H1 (cell line): Measurements from ENCODE around the gene MRPS35. TPM values are rescaled to one million over a fixed set of nuclear protein-coding genes. Genes with fewer than 3 reads are reported as not detected.
A peak's percentile ranks its signal among the peaks of the same experiment; 100 is the strongest.

ENCODE experiments used
- CHD1 ChIP-seq: IDR thresholded peaks from 2 replicates; pipeline ENCODE4 v1.6.1; 2012; ENCODE audit warnings: low read depth, low read length, improper control_type of control experiment
- EGR1 ChIP-seq: IDR thresholded peaks from 2 replicates; pipeline ENCODE4 v1.6.1; 2011; ENCODE audit warnings: low read depth, low read length, borderline replicate concordance
- EP300 ChIP-seq, 2 experiments: IDR thresholded peaks; 1 replicate in 1 of 2; 2 replicates in 1 of 2; pipeline ENCODE4 v1.6.1; 2011 to 2012; ENCODE audit warnings: low read depth in 2 of 2, low read length in 2 of 2, mild to moderate bottlenecking in 2 of 2, borderline replicate concordance in 1 of 2, inconsistent platforms in 1 of 2, moderate library complexity in 1 of 2
- GTF2F1 ChIP-seq: IDR thresholded peaks from 2 replicates; pipeline ENCODE4 v1.6.1; 2012; ENCODE audit warnings: low read depth, low read length, improper control_type of control experiment, borderline replicate concordance
- KDM1A ChIP-seq: fragments of 200-600, 300-600 bp; sonication (generic); IDR thresholded peaks from 2 replicates; pipeline ENCODE4 v1.7.1; 2016; ENCODE audit warnings: mild to moderate bottlenecking, low read length, borderline replicate concordance
- KDM4A ChIP-seq: IDR thresholded peaks from one replicate; pipeline ENCODE4 v1.7.1; 2012; ENCODE audit warnings: low read depth, mild to moderate bottlenecking, moderate library complexity, low read length, inconsistent platforms; ENCODE audit not compliant: severe bottlenecking
- KDM5A ChIP-seq: fragments of 200-600 bp; IDR thresholded peaks from 2 replicates; pipeline ENCODE4 v1.7.1; 2012; ENCODE audit warnings: mild to moderate bottlenecking, low read length, inconsistent platforms, mixed read lengths
- NRF1 ChIP-seq: IDR thresholded peaks from 2 replicates; pipeline ENCODE4 v1.6.1; 2011; ENCODE audit warnings: mild to moderate bottlenecking, low read depth, low read length, improper control_type of control experiment
- PHF8 ChIP-seq: fragments of 200-600 bp; sonication (generic); conservative IDR thresholded peaks from 2 replicates; pipeline ENCODE4 v1.7.1; 2012; ENCODE audit warnings: low read depth, mild to moderate bottlenecking, inconsistent platforms, low read length, moderate library complexity
- POLR2AphosphoS5 ChIP-seq: IDR thresholded peaks from 2 replicates; pipeline ENCODE4 v1.6.1; 2011; ENCODE audit warnings: low read depth, low read length
- POU5F1 ChIP-seq: IDR thresholded peaks from 2 replicates; pipeline ENCODE4 v1.6.1; 2011; ENCODE audit warnings: low read depth, mild to moderate bottlenecking, low read length, moderate library complexity
- RAD21 ChIP-seq, 2 experiments: IDR thresholded peaks in 1 of 2; conservative IDR thresholded peaks in 1 of 2; 2 replicates each; pipeline ENCODE4 v1.6.1; 2011; ENCODE audit warnings: low read depth in 2 of 2, low read length in 2 of 2, improper control_type of control experiment in 1 of 2, inconsistent platforms in 1 of 2, mild to moderate bottlenecking in 1 of 2, moderate library complexity in 1 of 2
- RBBP5 ChIP-seq: IDR thresholded peaks from 2 replicates; pipeline ENCODE4 v1.7.1; 2012; ENCODE audit warnings: low read depth, mild to moderate bottlenecking, inconsistent platforms, low read length, moderate library complexity, borderline replicate concordance
- RFX5 ChIP-seq: IDR thresholded peaks from 2 replicates; pipeline ENCODE4 v1.6.1; 2011; ENCODE audit warnings: low read depth, low read length, improper control_type of control experiment, borderline replicate concordance
- RXRA ChIP-seq: IDR thresholded peaks from 2 replicates; pipeline ENCODE4 v1.6.1; 2011; ENCODE audit warnings: low read depth, mild to moderate bottlenecking, low read length, moderate library complexity; ENCODE audit not compliant: insufficient read depth
- SIN3A ChIP-seq, 2 experiments: IDR thresholded peaks in 1 of 2; conservative IDR thresholded peaks in 1 of 2; 2 replicates each; pipeline ENCODE4 v1.6.1; 2011 to 2012; ENCODE audit warnings: low read length in 2 of 2, improper control_type of control experiment in 1 of 2, low read depth in 1 of 2, mild to moderate bottlenecking in 1 of 2
- SP4 ChIP-seq: IDR thresholded peaks from 2 replicates; pipeline ENCODE4 v1.6.1; 2012; ENCODE audit warnings: low read length, inconsistent platforms
- TAF1 ChIP-seq: IDR thresholded peaks from 2 replicates; pipeline ENCODE4 v1.6.1; 2011; ENCODE audit warnings: mild to moderate bottlenecking, low read depth, low read length
- TEAD4 ChIP-seq: IDR thresholded peaks from 2 replicates; pipeline ENCODE4 v1.6.1; 2012; ENCODE audit warnings: low read depth, low read length, inconsistent platforms, mixed read lengths
- ZNF274 ChIP-seq: IDR thresholded peaks from 2 replicates; pipeline ENCODE4 v1.7.0; 2012; ENCODE audit warnings: low read length, borderline replicate concordance; ENCODE audit errors: extremely low read depth
- polyA plus RNA-seq, 7 experiments: library from polyadenylated mRNA; depleted of rRNA in 3 of 7; stranded (reverse) in 5 of 7; unstranded in 2 of 7; fragments of >200 nt in 5 of 7; fragments of 200-250 nt in 2 of 7; gene quantifications; 1 replicate in 5 of 7; 2 replicates in 1 of 7; 4 replicates in 1 of 7; pipeline versions ENCODE4 v1.2.1 to v1.2.3, GENCODE V29; 2011 to 2013; ENCODE audit warnings: missing spikeins in 2 of 7, mixed read lengths in 2 of 7
- total RNA-seq: library from RNA; stranded (reverse); fragmentation: NEBNext Ultra II Directional; extraction: Animal tissue kit (Norgen Biotek cat#: 25700); gene quantifications from 2 replicates; pipeline ENCODE4 v1.2.1, GENCODE V29; 2021
- TF ChIP-seq, protein P1 (sequence below): IDR thresholded peaks from 2 replicates; pipeline ENCODE4 v1.6.1; 2012; ENCODE audit warnings: inconsistent platforms

MRPS35 gene
- total and polyA plus RNA-seq, 2 of the 8 experiments (the other 6 are each of a cell fraction or from before 2014, with no cell fraction given) = 26.8 to 47.9 TPM

GRCh38 chr12:27710592-27711316 is at the start of gene MRPS35 (continued):
- TF ChIP-seq ZNF274 = no peak
- peak; percentile 97 for TF ChIP-seq RBBP5
- peak; percentile 43 to 77; a peak in 2 of 4 replicates for TF ChIP-seq SIN3A (conservative IDR thresholded peaks at IDR 0.05 in 1 of 2, IDR thresholded peaks at IDR 0.05 in 1 of 2; ENCODE audit: low read depth in 1 of 2, low read length in 2 of 2)
- TF ChIP-seq POU5F1 = no peak
- TF ChIP-seq EP300 (IDR thresholded peaks at IDR 0.05; ENCODE audit: borderline replicate concordance in 1 of 2, low read depth in 2 of 2, low read length in 2 of 2) = no peak
- TF ChIP-seq TEAD4 = peak; percentile 65
- peak; percentile 87 for TF ChIP-seq KDM5A
- no peak for TF ChIP-seq CHD1
- TF ChIP-seq EGR1 = no peak
- TF ChIP-seq POLR2AphosphoS5 = peak; percentile 98
- peak; percentile 77; the same call in 1 of the 2 replicates for TF ChIP-seq SP4
- TF ChIP-seq GTF2F1 = peak; percentile 79; the same call in 1 of the 2 replicates
- TF ChIP-seq, protein P1, sequence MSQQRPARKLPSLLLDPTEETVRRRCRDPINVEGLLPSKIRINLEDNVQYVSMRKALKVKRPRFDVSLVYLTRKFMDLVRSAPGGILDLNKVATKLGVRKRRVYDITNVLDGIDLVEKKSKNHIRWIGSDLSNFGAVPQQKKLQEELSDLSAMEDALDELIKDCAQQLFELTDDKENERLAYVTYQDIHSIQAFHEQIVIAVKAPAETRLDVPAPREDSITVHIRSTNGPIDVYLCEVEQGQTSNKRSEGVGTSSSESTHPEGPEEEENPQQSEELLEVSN = peak; percentile 85
- no peak for TF ChIP-seq RAD21 (IDR thresholded peaks at IDR 0.05 in 1 of 2, conservative IDR thresholded peaks at IDR 0.05 in 1 of 2; ENCODE audit: low read depth in 2 of 2, low read length in 2 of 2)
- TF ChIP-seq RXRA = no peak
- peak; percentile 94 for TF ChIP-seq TAF1
- peak; percentile 98 for TF ChIP-seq KDM4A
- TF ChIP-seq KDM1A = peak; percentile 19; the same call in 1 of the 2 replicates
- 0 out of 2 replicates have a peak, but pooled peaks have one; percentile 13 for TF ChIP-seq NRF1
- no peak for TF ChIP-seq RFX5
- TF ChIP-seq PHF8 = peak; percentile 99
- TF ChIP-seq, all 59 proteins: peak for 22
